HG03521 (cell line): ENCODE data around the gene RTL5.
A peak's percentile ranks its signal among the peaks of the same experiment; 100 is the strongest.

Experiments
- ATAC-seq: cut with Tn5 transposase; IDR thresholded peaks from one replicate; pipeline ENCODE4 v1.9.1; 2021; ENCODE audit warnings: mild to moderate bottlenecking, moderate library complexity; ENCODE audit not compliant: unreplicated experiment

Gene RTL5

GRCh38 chrX:72110051-72110875, 21.5 kb downstream of the RTL5 start:
- no peak for ATAC-seq

GRCh38 chrX:72108666-72109065, 23.0 kb downstream of the RTL5 start:
- no peak for ATAC-seq

GRCh38 chrX:72107841-72108595, 23.7 kb downstream of the RTL5 start:
- ATAC-seq = no peak

- ATAC-seq = no peak
Observed at GRCh38 chrX:72107320-72107719, 24.4 kb downstream of the RTL5 start.

- peak; percentile 50 for ATAC-seq
Observed at GRCh38 chrX:72105436-72105835, 26.3 kb downstream of the RTL5 start.

- ATAC-seq = no peak
Observed at GRCh38 chrX:72102760-72103159, 29.0 kb downstream of the RTL5 start.

GRCh38 chrX:72102126-72102525, 29.6 kb downstream of the RTL5 start:
- no peak for ATAC-seq

GRCh38 chrX:72101597-72102037, 30.1 kb downstream of the RTL5 start:
- no peak for ATAC-seq

GRCh38 chrX:72100824-72101351, 30.8 kb downstream of the RTL5 start:
- ATAC-seq = peak; percentile 71

GRCh38 chrX:72100051-72100755, 31.5 kb downstream of the RTL5 start:
- no peak for ATAC-seq

GRCh38 chrX:72097098-72097497, 34.6 kb downstream of the RTL5 start:
- ATAC-seq = no peak

GRCh38 chrX:72095370-72095769, 36.3 kb downstream of the RTL5 start:
- ATAC-seq = no peak

GRCh38 chrX:72094894-72095293, 36.8 kb downstream of the RTL5 start:
- peak; percentile 95 for ATAC-seq

- ATAC-seq = no peak
Observed at GRCh38 chrX:72089254-72089653, 42.5 kb downstream of the RTL5 start.

- ATAC-seq = no peak
Observed at GRCh38 chrX:72088761-72089160, 43.0 kb downstream of the RTL5 start.

GRCh38 chrX:72086995-72087394, 44.7 kb downstream of the RTL5 start:
- no peak for ATAC-seq

GRCh38 chrX:72084114-72084513, 47.6 kb downstream of the RTL5 start:
- ATAC-seq = no peak

- ATAC-seq = no peak
Observed at GRCh38 chrX:72083291-72083690, 48.4 kb downstream of the RTL5 start.

GRCh38 chrX:72081605-72082320, 50.0 kb downstream of the RTL5 start:
- no peak for ATAC-seq

GRCh38 chrX:72080800-72081199, 50.9 kb downstream of the RTL5 start:
- ATAC-seq = no peak

GRCh38 chrX:72080150-72080549, 51.6 kb downstream of the RTL5 start:
- ATAC-seq = no peak
